ENCODE data around the gene HYLS1. TPM values are rescaled to one million over a fixed set of nuclear protein-coding genes. Genes with fewer than 3 reads are reported as not detected.

HYLS1 gene
- total and polyA plus RNA-seq, 10 of the 15 experiments (the other 5 are each of a cell fraction or from before 2014, with no cell fraction given) = 11.7 to 35.1 (median 17.6) TPM

DNA sequence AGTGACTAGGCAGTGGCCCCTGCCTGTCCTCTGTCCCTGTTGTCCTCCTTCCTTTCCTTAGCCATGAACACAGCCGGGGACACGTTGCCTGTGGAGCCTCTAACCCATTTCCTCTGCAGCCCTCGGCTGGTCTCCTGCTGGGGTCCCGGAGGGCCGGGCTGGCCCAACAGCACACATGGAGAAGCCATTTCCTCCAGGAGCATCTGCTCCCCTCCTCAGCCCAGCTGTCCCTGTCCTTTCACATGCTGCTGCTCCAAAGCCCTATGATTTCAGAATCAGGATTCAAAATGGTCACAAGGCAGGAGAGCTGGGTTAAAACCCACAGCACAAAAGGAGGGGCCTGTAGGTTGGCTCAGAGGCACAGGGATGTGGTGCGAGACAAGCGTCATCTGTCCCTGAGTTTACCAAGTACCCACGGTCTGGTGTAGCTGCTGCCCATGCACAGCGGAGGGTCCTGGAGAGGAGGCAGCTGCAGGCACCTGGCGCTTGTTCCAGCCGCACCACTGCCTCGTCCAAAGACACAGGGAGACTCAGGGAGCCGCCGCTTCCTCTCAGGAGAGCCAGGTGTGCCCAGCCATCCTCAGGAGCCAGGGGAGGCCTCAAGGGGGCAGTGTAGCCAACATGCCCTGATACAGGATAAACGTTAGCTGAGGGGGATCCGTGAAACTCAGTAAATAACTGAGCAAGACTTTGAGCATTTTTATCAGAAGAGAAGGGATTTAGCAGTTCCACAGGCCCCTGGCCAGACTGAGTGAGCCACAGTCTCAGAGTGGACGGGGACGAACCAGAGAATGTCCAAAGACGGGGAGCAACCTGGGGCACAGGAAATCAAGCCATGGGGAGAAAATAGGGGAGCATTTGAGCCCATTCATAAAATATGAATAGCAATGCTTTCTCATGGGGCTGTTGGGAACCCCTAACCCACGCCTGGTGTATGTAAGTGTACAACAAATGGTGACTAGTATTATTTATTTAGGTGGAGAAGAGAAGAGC is 54.4 kb downstream of the HYLS1 start:
- intact Hi-C loops (cut with micrococcal nuclease; ENCODE audit: unreplicated experiment) = loop anchor here (1.0 kb wide), 1 partner anchor 252 kb away; no protein-coding TSS in a partner anchor
- FAIRE-seq = peak; percentile 62

More for the DNA sequence above, 54.4 kb downstream of the HYLS1 start:
- ChIA-PET SMC1A (ENCODE audit: uncharacterized antibody, unreplicated experiment) (interaction anchor here (1.0 to 6.2 kb wide), 14 partner anchors 14 to 256 kb away, joined by 3 to 45 read pairs (median 4); partner anchors contain the start of gene CDON), POLR2A (interaction anchor here (0.9 kb wide), 1 partner anchor 197 kb away, joined by 3 read pairs; no protein-coding TSS in a partner anchor), CTCF (interaction anchor here (0.7 to 12.1 kb wide), 25 partner anchors 10 to 539 kb away, joined by 3 to 220 read pairs (median 5); partner anchors contain the start of genes FAM118B and RPUSD4), RAD21 (ENCODE audit: unreplicated experiment) (interaction anchor here (1.0 to 2.9 kb wide), 11 partner anchors 38 to 256 kb away, joined by 3 to 11 read pairs (median 5); no protein-coding TSS in a partner anchor)
- in situ Hi-C loops (cut with MboI) = no loop called here
- H3K27me3 ChIP-seq (replicated peaks in 1 of 2; ENCODE audit: control insufficient read depth in 2 of 2, insufficient read depth in 2 of 2, low read length in 1 of 2) = no peaks in the 10 kb centered on the region; a peak in 1 of 4 replicates
- DNase-seq (ENCODE audit: low read depth, low spot score) (no peak), ATAC-seq (peak; percentile 96)
- H3K9me3 ChIP-seq (replicated peaks; ENCODE audit: control insufficient read depth, insufficient read depth, low read length) = no peaks in the 10 kb centered on the region
- no peak overlapping the region for H3K9ac ChIP-seq (ENCODE audit: control insufficient read depth, insufficient read depth, low read length)
- H3K4me1 ChIP-seq (ENCODE audit: control insufficient read depth, insufficient read depth, low read length) = no peaks in the 10 kb centered on the region
- no peaks in the 10 kb centered on the region for H3K79me2 ChIP-seq (ENCODE audit: control insufficient read depth, insufficient read depth, low read length)
- TF ChIP-seq, protein P1, sequence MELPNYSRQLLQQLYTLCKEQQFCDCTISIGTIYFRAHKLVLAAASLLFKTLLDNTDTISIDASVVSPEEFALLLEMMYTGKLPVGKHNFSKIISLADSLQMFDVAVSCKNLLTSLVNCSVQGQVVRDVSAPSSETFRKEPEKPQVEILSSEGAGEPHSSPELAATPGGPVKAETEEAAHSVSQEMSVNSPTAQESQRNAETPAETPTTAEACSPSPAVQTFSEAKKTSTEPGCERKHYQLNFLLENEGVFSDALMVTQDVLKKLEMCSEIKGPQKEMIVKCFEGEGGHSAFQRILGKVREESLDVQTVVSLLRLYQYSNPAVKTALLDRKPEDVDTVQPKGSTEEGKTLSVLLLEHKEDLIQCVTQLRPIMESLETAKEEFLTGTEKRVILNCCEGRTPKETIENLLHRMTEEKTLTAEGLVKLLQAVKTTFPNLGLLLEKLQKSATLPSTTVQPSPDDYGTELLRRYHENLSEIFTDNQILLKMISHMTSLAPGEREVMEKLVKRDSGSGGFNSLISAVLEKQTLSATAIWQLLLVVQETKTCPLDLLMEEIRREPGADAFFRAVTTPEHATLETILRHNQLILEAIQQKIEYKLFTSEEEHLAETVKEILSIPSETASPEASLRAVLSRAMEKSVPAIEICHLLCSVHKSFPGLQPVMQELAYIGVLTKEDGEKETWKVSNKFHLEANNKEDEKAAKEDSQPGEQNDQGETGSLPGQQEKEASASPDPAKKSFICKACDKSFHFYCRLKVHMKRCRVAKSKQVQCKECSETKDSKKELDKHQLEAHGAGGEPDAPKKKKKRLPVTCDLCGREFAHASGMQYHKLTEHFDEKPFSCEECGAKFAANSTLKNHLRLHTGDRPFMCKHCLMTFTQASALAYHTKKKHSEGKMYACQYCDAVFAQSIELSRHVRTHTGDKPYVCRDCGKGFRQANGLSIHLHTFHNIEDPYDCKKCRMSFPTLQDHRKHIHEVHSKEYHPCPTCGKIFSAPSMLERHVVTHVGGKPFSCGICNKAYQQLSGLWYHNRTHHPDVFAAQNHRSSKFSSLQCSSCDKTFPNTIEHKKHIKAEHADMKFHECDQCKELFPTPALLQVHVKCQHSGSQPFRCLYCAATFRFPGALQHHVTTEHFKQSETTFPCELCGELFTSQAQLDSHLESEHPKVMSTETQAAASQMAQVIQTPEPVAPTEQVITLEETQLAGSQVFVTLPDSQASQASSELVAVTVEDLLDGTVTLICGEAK (IDR thresholded peaks at IDR 0.05; ENCODE audit: borderline replicate concordance) = no peak
- TF ChIP-seq SMC3 (IDR thresholded peaks at IDR 0.05; ENCODE audit: borderline replicate concordance, low read length) (peak; percentile 79), YY1 (IDR thresholded peaks at IDR 0.05; ENCODE audit: low read depth, low read length) (peak; percentile 64; the same call in 1 of the 2 replicates), RAD21 (IDR thresholded peaks at IDR 0.05; ENCODE audit: insufficient read depth, low read depth, low read length) (peak; percentile 67), SPI1 (IDR thresholded peaks at IDR 0.05; ENCODE audit: borderline replicate concordance, insufficient read depth, low read depth, low read length) (no peak), SIX5 (IDR thresholded peaks at IDR 0.05; ENCODE audit: low read depth, low read length, severe bottlenecking) (no peak), ZBTB4 (CRISPR knock-in tag; IDR thresholded peaks at IDR 0.05) (no peak), HDAC2 (IDR thresholded peaks at IDR 0.05) (no peak), NR2F1 (conservative IDR thresholded peaks at IDR 0.05) (no peak), CTCF (IDR thresholded peaks at IDR 0.05 in 2 of 3, conservative IDR thresholded peaks at IDR 0.05 in 1 of 3; ENCODE audit: control insufficient read depth in 2 of 3, extremely low read depth in 1 of 3, insufficient read depth in 1 of 3, low read depth in 3 of 3, low read length in 3 of 3) (peak; percentile 73 to 87 (median 83)), HCFC1 (IDR thresholded peaks at IDR 0.05; ENCODE audit: low read length) (no peak)
- H3K4me3 ChIP-seq = no peak overlapping the region
- 25% methylated on average over 20 of the region's 20 CpGs for WGBS (ENCODE audit: insufficient coverage, insufficient replicate concordance, low lambda C conversion rate, missing lambda C conversion rate)
- H3K36me3 ChIP-seq (ENCODE audit: control insufficient read depth in 2 of 2, insufficient read depth in 2 of 2, low read length in 1 of 2) = no peaks in the 10 kb centered on the region
- H3K4me2 ChIP-seq (ENCODE audit: control insufficient read depth, insufficient read depth) = peak overlapping the region; percentile 27; the same call in 1 of the 2 replicates
- BruUV-seq (replicated peaks) = no TSS peak
- H3K27ac ChIP-seq (ENCODE audit: control insufficient read depth, insufficient read depth) = no peak overlapping the region
- peak overlapping the region; percentile 64 for H2AFZ ChIP-seq (ENCODE audit: control insufficient read depth, low read depth, low read length)
- H4K20me1 ChIP-seq (ENCODE audit: control insufficient read depth, insufficient read depth) = no peaks in the 10 kb centered on the region
